ENCODE data around the gene MYL6B.
"Not testable (repeated sequence)": the region's sequence is repeated elsewhere in the genome, so short reads cannot be mapped to it uniquely, and the experiment has no call there.

MYL6B gene

GRCh38 chr12:56116267-56117081 lies 35.9 kb upstream of the MYL6B start, which contains the start of gene RPL41:
Gene RPL41 (plus strand): TSS chr12:56116633.
- DNase-seq: peak; percentile 93
- H3K36me3 ChIP-seq: peaks cover 21% of the 10 kb centered on the region
- H3K27me3 ChIP-seq: no peaks in the 10 kb centered on the region
- peaks cover 11% of the 10 kb centered on the region for H3K4me1 ChIP-seq
- H3K4me3 ChIP-seq (ENCODE audit: low read depth, low read length): peak within 1 kb of the TSS; percentile 96
- no peak for TF ChIP-seq CTCF (IDR thresholded peaks at IDR 0.05; ENCODE audit: low read depth, low read length)
- no peaks in the 10 kb centered on the region for H3K9me3 ChIP-seq

- peak overlapping the region; percentile 96 for H3K4me3 ChIP-seq (ENCODE audit: low read depth, low read length)
- not testable (repeated sequence) for H3K27me3 ChIP-seq, H3K9me3 ChIP-seq, DNase-seq
- peaks cover 11% of the 10 kb centered on the region for H3K4me1 ChIP-seq
- peaks cover 15% of the 10 kb centered on the region for H3K36me3 ChIP-seq
Measured at GRCh38 chr12:56117082-56117706, 35.2 kb upstream of the MYL6B start.

GRCh38 chr12:56117778-56118687 lies 34.4 kb upstream of the MYL6B start, which contains the start of gene ZC3H10:
Gene ZC3H10 (plus strand): TSS chr12:56118266. CDS start chr12:56120563, 2,297 bp downstream.
- peak; percentile 47 for TF ChIP-seq CTCF (IDR thresholded peaks at IDR 0.05; ENCODE audit: low read depth, low read length)
- Histone ChIP-seq H3K36me3 (peaks cover 8% of the 10 kb centered on the region), H3K4me1 (peaks cover 11% of the 10 kb centered on the region), H3K27me3 (no peaks in the 10 kb centered on the region), H3K9me3 (no peaks in the 10 kb centered on the region), H3K4me3 (ENCODE audit: low read depth, low read length) (peak within 1 kb of the TSS; percentile 96)
- peak; percentile 99 for DNase-seq

DNA sequence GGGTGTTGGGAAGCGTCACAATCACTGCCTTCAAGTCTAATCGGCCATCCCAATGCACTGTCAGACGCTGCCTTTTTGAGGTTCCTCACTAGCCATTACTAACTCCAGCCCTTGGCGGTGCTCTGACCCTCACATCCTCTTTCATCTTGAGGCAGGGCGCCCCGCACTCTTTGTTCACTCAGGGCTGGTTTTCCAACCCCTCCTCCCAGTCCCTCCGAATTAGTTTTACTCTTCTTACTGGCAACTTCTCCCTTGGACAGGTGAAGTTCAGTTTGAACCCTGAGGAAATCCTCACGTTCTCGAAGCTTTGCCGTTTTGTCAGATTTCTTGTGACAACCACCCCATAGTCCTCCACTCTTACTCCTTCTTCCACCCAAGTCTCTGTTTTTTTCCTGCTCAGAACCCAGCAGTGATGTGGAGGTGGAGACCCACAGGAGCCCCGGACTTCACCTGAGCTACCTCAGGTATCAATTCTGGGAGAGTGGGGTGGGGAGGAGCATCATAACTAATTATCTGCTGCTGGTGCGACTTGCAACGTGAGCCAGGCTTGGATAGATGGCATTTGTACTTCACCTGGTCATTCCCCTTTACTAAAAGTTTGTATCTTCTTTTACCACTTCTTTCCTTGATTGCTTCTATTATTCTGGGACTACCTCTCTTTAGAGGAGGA lies 33.6 kb upstream of the MYL6B start:
- no peaks in the 10 kb centered on the region for H3K27me3 ChIP-seq
- peak overlapping the region; percentile 96 for H3K4me3 ChIP-seq (ENCODE audit: low read depth, low read length)
- H3K36me3 ChIP-seq: peaks cover 8% of the 10 kb centered on the region
- H3K4me1 ChIP-seq: peaks cover 8% of the 10 kb centered on the region
- DNase-seq: no peak
- H3K9me3 ChIP-seq: no peaks in the 10 kb centered on the region
- no peak for TF ChIP-seq CTCF (IDR thresholded peaks at IDR 0.05; ENCODE audit: low read depth, low read length)

DNA sequence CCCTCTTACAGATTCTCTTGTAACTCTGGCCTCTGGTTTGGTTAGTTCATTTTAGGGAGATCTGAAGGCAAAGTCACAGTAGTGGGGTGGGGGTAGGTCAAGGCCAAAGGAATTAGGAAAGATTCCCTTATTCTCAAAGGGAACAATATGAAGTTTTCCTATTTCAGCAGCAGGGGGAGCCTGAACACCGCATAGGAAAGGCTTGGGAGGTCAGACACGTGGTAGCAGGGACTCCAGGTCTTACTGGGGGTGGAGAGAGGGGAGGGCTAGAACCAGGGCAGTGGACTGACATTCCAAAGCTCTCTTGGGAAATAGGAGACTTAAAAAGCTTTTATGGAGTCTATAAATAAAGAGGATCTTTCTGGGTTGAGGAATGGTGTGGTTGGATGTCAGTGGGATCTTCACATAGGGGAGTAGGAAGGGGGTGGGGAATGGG lies 33.0 kb upstream of the MYL6B start:
- H3K4me3 ChIP-seq (ENCODE audit: low read depth, low read length): peak overlapping the region; percentile 96

More for the DNA sequence above, 33.0 kb upstream of the MYL6B start:
- Histone ChIP-seq H3K9me3 (no peaks in the 10 kb centered on the region), H3K36me3 (peaks cover 8% of the 10 kb centered on the region), H3K27me3 (no peaks in the 10 kb centered on the region), H3K4me1 (peaks cover 6% of the 10 kb centered on the region)
- TF ChIP-seq CTCF (IDR thresholded peaks at IDR 0.05; ENCODE audit: low read depth, low read length): peak; percentile 87
- peak; percentile 84 for DNase-seq
